GM15510 (cell line): Measurements from ENCODE around the gene LBX2.
A peak's percentile ranks its signal among the peaks of the same experiment; 100 is the strongest.

Source experiments
- POLR2A ChIP-seq: IDR thresholded peaks from 3 replicates; pipeline ENCODE4 v1.6.1; 2011; ENCODE audit warnings: borderline replicate concordance; ENCODE audit not compliant: insufficient read length; ENCODE audit errors: extremely low read depth

LBX2 gene

GRCh38 chr2:74491648-74492544 is 7.5 kb downstream of the LBX2 start:
- no peak for TF ChIP-seq POLR2A

DNA sequence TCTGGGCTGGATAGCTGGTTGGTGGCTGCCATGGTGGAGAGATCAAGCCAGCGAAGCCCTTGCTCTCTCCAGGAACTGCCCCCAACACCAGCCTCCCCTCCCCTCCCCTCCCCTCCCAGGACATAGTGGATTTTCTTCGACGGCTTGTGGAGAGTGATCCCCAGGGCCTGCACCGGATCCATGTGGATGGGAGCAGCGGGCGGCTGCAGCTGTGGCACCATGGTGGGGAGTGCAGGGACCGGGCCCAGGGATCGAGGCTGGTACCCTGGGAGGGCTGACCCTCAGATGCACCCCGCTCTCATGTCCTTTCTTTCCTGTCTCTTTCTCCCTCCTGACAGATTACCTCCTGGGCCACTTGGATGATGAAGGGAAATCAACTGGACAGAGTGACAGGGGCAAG is 9.5 kb downstream of the LBX2 start:
- no peak for TF ChIP-seq POLR2A

GRCh38 chr2:74488643-74489481 is 10.5 kb downstream of the LBX2 start:
- TF ChIP-seq POLR2A: no peak

DNA sequence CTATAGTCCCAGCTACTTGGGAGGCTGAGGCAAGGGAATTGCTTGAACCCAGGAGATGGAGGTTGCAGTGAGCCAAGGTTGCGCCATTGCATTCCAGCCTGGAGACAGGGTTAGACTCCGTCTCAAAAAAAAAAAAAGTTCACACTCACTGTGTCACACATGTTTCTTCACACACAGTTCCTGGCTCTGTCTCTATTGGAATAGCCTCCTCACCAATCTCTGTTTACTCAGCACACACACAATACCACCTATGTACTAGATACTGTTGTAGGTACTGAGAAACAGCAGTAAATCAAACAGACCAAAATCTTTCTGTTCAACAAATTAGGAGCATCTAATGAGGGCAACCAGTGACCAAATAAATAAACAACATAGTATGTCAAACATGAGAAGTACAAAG is 13.3 kb downstream of the LBX2 start:
- TF ChIP-seq POLR2A: no peak

DNA sequence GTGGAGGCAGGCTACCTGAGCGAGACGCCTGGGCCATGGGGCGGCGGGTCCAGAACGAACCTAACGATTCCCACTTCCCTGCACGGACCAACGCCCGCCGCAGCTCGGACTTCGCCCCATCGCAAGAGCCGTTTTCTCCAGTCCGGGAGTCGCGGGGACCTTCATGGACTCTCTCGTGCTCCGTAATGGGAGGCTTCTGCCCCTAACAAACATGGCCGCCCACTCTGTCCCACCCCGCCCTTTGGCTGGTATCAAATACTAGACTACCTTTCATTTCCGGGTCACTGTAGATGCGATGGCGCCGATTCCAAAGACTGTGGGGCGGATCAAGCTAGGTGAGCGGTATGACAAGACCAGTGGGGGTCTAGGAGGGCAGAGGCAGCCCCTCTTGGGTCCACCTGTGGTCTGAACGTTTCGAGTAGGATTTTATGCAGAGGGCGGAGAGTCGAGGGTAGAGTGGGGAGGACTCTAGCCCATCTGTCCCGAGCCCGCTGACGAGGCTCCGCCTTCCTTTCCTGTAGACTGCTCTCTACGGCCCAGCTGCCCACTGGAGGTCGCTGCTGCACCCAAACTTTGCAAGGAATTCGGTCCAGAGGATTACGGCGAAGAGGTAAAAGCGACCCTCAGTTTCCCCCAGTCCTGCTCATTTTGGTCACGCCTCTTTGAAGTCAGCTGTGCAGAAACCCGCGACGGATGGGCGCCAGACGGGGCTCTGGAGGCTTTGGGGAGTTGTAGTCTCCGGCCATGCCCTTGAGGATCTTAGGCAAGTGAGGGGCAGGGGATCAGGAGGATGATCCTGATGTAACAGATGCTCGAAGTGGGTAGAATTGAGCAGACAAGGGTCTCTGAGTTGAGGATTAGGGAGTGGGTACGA is 16.4 kb downstream of the LBX2 start, which contains the start of the genes CCDC142 and TTC31:
Gene CCDC142, minus strand, starts transcription at position 198 of the 874 bp plus-strand sequence. Its CDS starts 161 bp downstream, at position 37.
Gene TTC31, plus strand, starts transcription at position 281 of the 874 bp plus-strand sequence. Its CDS starts 15 bp downstream, at position 296.
- TF ChIP-seq POLR2A: peak; percentile 69

GRCh38 chr2:74481961-74482800 is 17.2 kb downstream of the LBX2 start:
- TF ChIP-seq POLR2A: no peak

- no peak for TF ChIP-seq POLR2A
Measured at GRCh38 chr2:74481431-74481830, 18.0 kb downstream of the LBX2 start.

GRCh38 chr2:74474899-74475298 is 24.5 kb downstream of the LBX2 start:
- TF ChIP-seq POLR2A: no peak

DNA sequence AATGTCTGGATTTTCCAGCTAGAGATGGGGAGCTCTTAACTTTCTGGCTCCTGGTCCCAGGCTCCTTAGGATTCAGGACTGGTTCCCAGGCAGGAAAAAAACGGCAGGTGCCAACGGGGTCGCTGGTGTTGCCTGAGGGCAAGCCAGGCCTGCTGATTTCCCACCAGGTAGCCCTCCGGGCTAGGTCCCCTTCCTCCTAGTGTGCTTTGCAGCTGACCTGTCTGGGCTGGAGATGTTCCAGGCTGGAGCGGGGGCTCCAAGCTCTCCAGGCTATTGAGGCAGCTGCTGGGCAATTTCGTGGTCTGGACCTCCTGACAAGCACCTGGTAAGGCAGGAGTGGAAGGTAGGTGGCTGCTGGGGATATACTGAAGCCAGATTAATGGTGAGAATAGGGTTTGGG is 24.9 kb downstream of the LBX2 start:
- TF ChIP-seq POLR2A: no peak

GRCh38 chr2:74472945-74473258 is 26.5 kb downstream of the LBX2 start:
- TF ChIP-seq POLR2A: no peak

- peak; percentile 93 for TF ChIP-seq POLR2A
Measured at GRCh38 chr2:74472086-74472944, 27.1 kb downstream of the LBX2 start, which contains the start of gene MRPL53. MRPL53 (minus strand) TSS chr2:74472680; CDS start chr2:74472660, 20 bp downstream.

GRCh38 chr2:74471332-74472065 is 27.9 kb downstream of the LBX2 start:
- no peak for TF ChIP-seq POLR2A
